ENCODE data around the gene ADAMTSL5. TPM values are rescaled to one million over a fixed set of nuclear protein-coding genes. Genes with fewer than 3 reads are reported as not detected.

Gene ADAMTSL5
- total RNA-seq, 1 experiment from 2014 or later: 11.1 TPM

DNA sequence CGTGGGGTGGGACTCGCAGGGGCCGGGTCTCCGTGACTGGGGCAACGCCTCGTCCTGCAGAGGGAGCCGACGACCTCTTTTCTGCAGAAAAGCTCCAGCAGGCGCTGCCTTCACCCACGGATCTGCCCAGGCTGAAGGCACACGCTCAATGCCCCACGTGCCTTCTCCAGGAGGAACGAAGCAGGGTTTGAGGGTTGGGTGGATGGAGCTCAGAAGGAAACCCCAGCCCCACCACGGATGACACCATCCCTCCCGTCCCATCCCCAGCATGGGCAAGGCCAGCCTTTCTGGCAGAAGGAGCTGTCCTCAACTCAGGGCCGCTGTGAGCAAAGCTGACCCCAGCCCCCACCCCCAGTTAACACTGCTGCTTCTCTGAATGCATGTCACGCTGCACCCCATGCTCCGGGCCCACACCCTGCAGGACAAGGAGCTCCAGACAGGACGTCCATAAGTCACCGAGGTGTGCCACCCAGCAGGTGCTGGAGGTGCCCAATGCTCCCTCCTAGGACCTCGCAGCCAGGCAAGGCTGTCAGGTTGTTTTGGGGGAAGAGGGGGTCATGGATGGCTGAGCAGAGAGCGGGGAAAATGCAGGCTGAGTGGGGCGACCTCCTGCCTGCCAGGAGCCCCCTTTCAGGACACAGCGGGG, 41.2 kb downstream of the ADAMTSL5 start:
- ChIA-PET POLR2A (interaction anchor here (0.5 to 1.2 kb wide), 4 partner anchors 10 to 675 kb away, joined by 3 to 4 read pairs (median 4); partner anchors contain the start of genes CIRBP and FAM174C), CTCF (interaction anchor here (0.9 kb wide), 1 partner anchor 74 kb away, joined by 3 read pairs; no protein-coding TSS in a partner anchor)
- Mint-ChIP-seq H3K27ac (ENCODE audit: low read depth, unreplicated experiment) (no peak overlapping the region), H3K4me1 (ENCODE audit: insufficient read depth, unreplicated experiment) (no peaks in the 10 kb centered on the region), H3K27me3 (ENCODE audit: insufficient read depth, unreplicated experiment) (no peaks in the 10 kb centered on the region), H3K9me3 (ENCODE audit: unreplicated experiment) (no peaks in the 10 kb centered on the region), H3K36me3 (ENCODE audit: insufficient read depth, unreplicated experiment) (peaks cover 28% of the 10 kb centered on the region), H3K4me3 (ENCODE audit: unreplicated experiment) (no peak overlapping the region)
- BruUV-seq (replicated peaks): no TSS peak
- no peak for DNase-seq (ENCODE audit: unreplicated experiment)
- TF ChIP-seq, protein P1, sequence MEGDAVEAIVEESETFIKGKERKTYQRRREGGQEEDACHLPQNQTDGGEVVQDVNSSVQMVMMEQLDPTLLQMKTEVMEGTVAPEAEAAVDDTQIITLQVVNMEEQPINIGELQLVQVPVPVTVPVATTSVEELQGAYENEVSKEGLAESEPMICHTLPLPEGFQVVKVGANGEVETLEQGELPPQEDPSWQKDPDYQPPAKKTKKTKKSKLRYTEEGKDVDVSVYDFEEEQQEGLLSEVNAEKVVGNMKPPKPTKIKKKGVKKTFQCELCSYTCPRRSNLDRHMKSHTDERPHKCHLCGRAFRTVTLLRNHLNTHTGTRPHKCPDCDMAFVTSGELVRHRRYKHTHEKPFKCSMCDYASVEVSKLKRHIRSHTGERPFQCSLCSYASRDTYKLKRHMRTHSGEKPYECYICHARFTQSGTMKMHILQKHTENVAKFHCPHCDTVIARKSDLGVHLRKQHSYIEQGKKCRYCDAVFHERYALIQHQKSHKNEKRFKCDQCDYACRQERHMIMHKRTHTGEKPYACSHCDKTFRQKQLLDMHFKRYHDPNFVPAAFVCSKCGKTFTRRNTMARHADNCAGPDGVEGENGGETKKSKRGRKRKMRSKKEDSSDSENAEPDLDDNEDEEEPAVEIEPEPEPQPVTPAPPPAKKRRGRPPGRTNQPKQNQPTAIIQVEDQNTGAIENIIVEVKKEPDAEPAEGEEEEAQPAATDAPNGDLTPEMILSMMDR (IDR thresholded peaks at IDR 0.05; ENCODE audit: unreplicated experiment): no peak
- intact Hi-C loops (cut with micrococcal nuclease): no loop called here

DNA sequence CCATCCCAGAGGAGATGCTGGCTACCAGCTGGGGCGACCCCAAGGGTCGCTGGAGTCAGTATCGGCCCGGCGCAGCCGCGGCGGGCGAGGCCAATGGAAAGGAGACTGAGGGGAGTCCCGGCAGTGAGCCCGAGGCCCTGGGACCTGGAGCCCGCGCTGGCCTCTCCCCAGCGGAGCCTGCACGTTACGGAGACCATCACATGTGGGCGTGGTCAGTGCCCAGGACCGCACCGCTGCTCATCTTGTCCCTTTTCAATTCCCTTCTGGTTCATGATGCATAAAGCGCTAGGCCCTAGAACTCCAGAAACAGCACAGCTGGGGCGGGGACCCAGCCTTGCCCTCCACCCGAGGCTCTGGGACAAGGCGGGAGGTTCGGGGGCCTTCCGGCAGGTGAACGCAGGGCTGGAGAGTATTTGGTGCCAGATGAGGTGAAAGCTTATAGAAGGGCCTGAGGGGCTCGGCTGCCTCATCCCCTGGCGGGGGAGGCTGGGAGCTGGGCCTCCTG, 41.8 kb downstream of the ADAMTSL5 start:
- CTCF ChIA-PET: interaction anchor here (0.9 kb wide), 1 partner anchor 75 kb away, joined by 3 read pairs; no protein-coding TSS in a partner anchor
- Mint-ChIP-seq H3K27me3 (ENCODE audit: insufficient read depth, unreplicated experiment) (no peaks in the 10 kb centered on the region), H3K4me1 (ENCODE audit: insufficient read depth, unreplicated experiment) (no peaks in the 10 kb centered on the region), H3K36me3 (ENCODE audit: insufficient read depth, unreplicated experiment) (peaks cover 23% of the 10 kb centered on the region), H3K9me3 (ENCODE audit: unreplicated experiment) (no peaks in the 10 kb centered on the region), H3K27ac (ENCODE audit: low read depth, unreplicated experiment) (no peak overlapping the region), H3K4me3 (ENCODE audit: unreplicated experiment) (no peak overlapping the region)
- intact Hi-C loops (cut with micrococcal nuclease): no loop called here
- peak; percentile 35 for DNase-seq (ENCODE audit: unreplicated experiment)
- no TSS peak for BruUV-seq (replicated peaks)
- TF ChIP-seq, protein P1 (IDR thresholded peaks at IDR 0.05; ENCODE audit: unreplicated experiment): no peak
- POLR2A ChIA-PET: interaction anchor here (0.6 to 1.2 kb wide), 2 partner anchors 10 to 675 kb away, joined by 3 to 4 read pairs; no protein-coding TSS in a partner anchor

DNA sequence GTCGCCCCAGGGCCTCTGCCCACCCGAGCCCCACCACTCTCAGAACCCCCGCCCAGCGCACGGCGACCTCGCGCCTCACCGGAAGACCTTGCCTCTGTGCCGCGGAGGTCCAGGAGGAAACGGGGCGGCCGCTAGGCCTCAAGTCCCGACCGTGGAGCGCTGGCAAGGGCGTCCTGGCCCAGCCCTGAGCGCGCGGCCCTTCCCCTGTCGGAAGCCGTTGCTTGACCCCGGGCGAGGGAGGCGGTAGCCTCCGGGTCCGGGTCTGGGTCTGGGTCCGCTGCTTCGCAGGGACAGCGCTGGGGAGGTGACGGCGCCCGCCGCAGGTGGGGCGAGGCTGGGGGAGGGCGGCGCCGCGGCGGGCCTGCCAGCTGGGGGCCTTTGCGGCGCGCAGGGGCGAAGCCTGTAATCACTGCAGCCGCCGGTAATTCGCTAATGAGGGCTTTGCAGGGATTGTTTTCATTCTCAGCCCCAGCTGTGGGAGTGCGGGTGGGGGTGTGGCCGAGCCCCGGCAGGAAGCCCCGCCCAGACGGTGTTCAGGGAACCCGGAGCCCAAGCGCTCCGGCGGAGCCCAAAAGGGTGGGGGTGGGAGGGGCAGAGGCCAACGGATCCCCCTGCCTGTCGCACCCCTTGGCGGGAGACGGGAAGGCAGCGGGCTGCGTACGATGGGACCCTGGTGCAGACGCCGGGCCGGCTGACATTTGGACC, 42.4 kb downstream of the ADAMTSL5 start:
- H3K9me3 Mint-ChIP-seq (ENCODE audit: unreplicated experiment): no peaks in the 10 kb centered on the region
- H3K4me3 Mint-ChIP-seq (ENCODE audit: unreplicated experiment): peak overlapping the region; percentile 38
- H3K27ac Mint-ChIP-seq (ENCODE audit: low read depth, unreplicated experiment): no peak overlapping the region
- TF ChIP-seq, protein P1 (IDR thresholded peaks at IDR 0.05; ENCODE audit: unreplicated experiment): no peak
- H3K4me1 Mint-ChIP-seq (ENCODE audit: insufficient read depth, unreplicated experiment): no peaks in the 10 kb centered on the region
- ChIA-PET CTCF (no interaction called here), POLR2A (interaction anchor here (0.6 to 1.2 kb wide), 2 partner anchors 9 to 500 kb away, joined by 3 to 4 read pairs; no protein-coding TSS in a partner anchor)
- peak; percentile 36 for DNase-seq (ENCODE audit: unreplicated experiment)
- BruUV-seq (replicated peaks): no TSS peak
- intact Hi-C loops (cut with micrococcal nuclease): no loop called here
- peaks cover 17% of the 10 kb centered on the region for H3K36me3 Mint-ChIP-seq (ENCODE audit: insufficient read depth, unreplicated experiment)
- H3K27me3 Mint-ChIP-seq (ENCODE audit: insufficient read depth, unreplicated experiment): no peaks in the 10 kb centered on the region

DNA sequence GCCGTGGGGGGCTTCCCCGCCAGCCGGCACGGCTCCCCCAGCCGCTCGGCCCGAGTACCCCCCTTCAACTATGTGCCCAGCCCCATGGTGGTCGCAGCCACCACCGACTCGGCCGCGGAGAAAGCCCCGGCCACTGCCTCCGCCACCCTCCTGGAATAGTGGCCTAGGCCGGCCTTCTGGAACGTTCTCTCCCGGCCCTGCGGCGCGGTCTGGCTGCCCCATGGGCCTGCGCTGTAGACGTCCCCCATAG, 42.8 kb downstream of the ADAMTSL5 start:
- Mint-ChIP-seq H3K27me3 (ENCODE audit: insufficient read depth, unreplicated experiment) (no peaks in the 10 kb centered on the region), H3K27ac (ENCODE audit: low read depth, unreplicated experiment) (no peak overlapping the region), H3K4me3 (ENCODE audit: unreplicated experiment) (peak overlapping the region; percentile 38), H3K4me1 (ENCODE audit: insufficient read depth, unreplicated experiment) (no peaks in the 10 kb centered on the region), H3K9me3 (ENCODE audit: unreplicated experiment) (no peaks in the 10 kb centered on the region), H3K36me3 (ENCODE audit: insufficient read depth, unreplicated experiment) (peaks cover 20% of the 10 kb centered on the region)
- no TSS peak for BruUV-seq (replicated peaks)
- POLR2A ChIA-PET: interaction anchor here (0.6 kb wide), 1 partner anchor 501 kb away, joined by 3 read pairs; no protein-coding TSS in a partner anchor
- CTCF ChIA-PET: no interaction called here
- intact Hi-C loops (cut with micrococcal nuclease): no loop called here
- no peak for DNase-seq (ENCODE audit: unreplicated experiment)
- TF ChIP-seq, protein P1 (IDR thresholded peaks at IDR 0.05; ENCODE audit: unreplicated experiment): no peak

Data from MCF 10A (cell line).